Liver (tissue), 9 donors: ENCODE data around the gene MBD6. TPM values are rescaled to one million over a fixed set of nuclear protein-coding genes. Genes with fewer than 3 reads are reported as not detected.

Experiments
- DNase-seq: peaks from one replicate; pipeline ENCODE4 v3.0.0-alpha.2; 2017; ENCODE audit warnings: low spot score
- H3K27ac ChIP-seq, 2 donors: one replicate each; pipeline ENCODE4 v1.7.0; 2013; ENCODE audit warnings: inconsistent platforms in 2 of 2, low read length in 2 of 2, control low read depth in 1 of 2, low read depth in 1 of 2, mild to moderate bottlenecking in 1 of 2
- H3K27me3 ChIP-seq, 4 donors: one replicate each; pipeline versions ENCODE4 v1.6.1 to v1.7.0; 2013; ENCODE audit warnings: low read length in 3 of 4, inconsistent platforms in 1 of 4, mild to moderate bottlenecking in 1 of 4, moderate library complexity in 1 of 4; ENCODE audit not compliant: control insufficient read depth in 4 of 4, insufficient read depth in 4 of 4
- H3K36me3 ChIP-seq, 4 donors: one replicate each; pipeline versions ENCODE4 v1.6.1 to v1.7.0; 2013; ENCODE audit warnings: low read length in 3 of 4, mild to moderate bottlenecking in 3 of 4, low read depth in 1 of 4, moderate library complexity in 1 of 4; ENCODE audit not compliant: control insufficient read depth in 4 of 4, insufficient read depth in 3 of 4
- H3K4me1 ChIP-seq, 4 donors: one replicate each; pipeline versions ENCODE4 v1.6.1 to v1.7.0; 2013; ENCODE audit warnings: low read length in 3 of 4, mild to moderate bottlenecking in 3 of 4, moderate library complexity in 1 of 4; ENCODE audit not compliant: control insufficient read depth in 4 of 4, insufficient read depth in 4 of 4
- H3K4me3 ChIP-seq, 3 donors: one replicate each; pipeline versions ENCODE4 v1.6.1 to v1.7.0; 2013; ENCODE audit warnings: low read length in 3 of 3, control low read depth in 1 of 3, low read depth in 1 of 3, mild to moderate bottlenecking in 1 of 3
- H3K9ac ChIP-seq, 2 donors: one replicate each; pipeline ENCODE4 v1.7.0; 2013; ENCODE audit warnings: low read length in 2 of 2, mild to moderate bottlenecking in 2 of 2, moderate library complexity in 2 of 2, control low read depth in 1 of 2, low read depth in 1 of 2
- H3K9me3 ChIP-seq, 4 donors: one replicate each; pipeline versions ENCODE4 v1.6.1 to v1.7.0; 2013; ENCODE audit warnings: low read length in 3 of 4; ENCODE audit not compliant: control insufficient read depth in 4 of 4
- EGR1 ChIP-seq, 2 donors: IDR thresholded peaks; 2 replicates each; pipeline ENCODE4 v1.6.1; 2016 to 2018; ENCODE audit warnings: antibody characterized with exemption in 2 of 2, low read depth in 2 of 2
- FOXA1 ChIP-seq: IDR thresholded peaks from 2 replicates; pipeline ENCODE4 v1.6.1; 2016; ENCODE audit warnings: antibody characterized with exemption
- FOXA2 ChIP-seq: IDR thresholded peaks from 2 replicates; pipeline ENCODE4 v1.6.1; 2016; ENCODE audit warnings: antibody characterized with exemption
- GABPA ChIP-seq, 2 donors: IDR thresholded peaks in 1 of 2; conservative IDR thresholded peaks in 1 of 2; 2 replicates each; pipeline ENCODE4 v1.6.1; 2016; ENCODE audit warnings: antibody characterized with exemption in 2 of 2, mild to moderate bottlenecking in 1 of 2, moderate library complexity in 1 of 2
- HNF4A ChIP-seq, 2 donors: conservative IDR thresholded peaks; 2 replicates each; pipeline ENCODE4 v1.6.1; 2016; ENCODE audit warnings: antibody characterized with exemption in 2 of 2, mild to moderate bottlenecking in 2 of 2
- HNF4G ChIP-seq: IDR thresholded peaks from 2 replicates; pipeline ENCODE4 v1.6.1; 2016; ENCODE audit warnings: antibody characterized with exemption
- JUND ChIP-seq, 2 donors: IDR thresholded peaks; 2 replicates each; pipeline ENCODE4 v1.6.1; 2016; ENCODE audit warnings: antibody characterized with exemption in 2 of 2
- MAX ChIP-seq: IDR thresholded peaks from 2 replicates; pipeline ENCODE4 v1.6.1; 2016; ENCODE audit warnings: antibody characterized with exemption
- NR2F2 ChIP-seq: IDR thresholded peaks from 2 replicates; pipeline ENCODE4 v1.6.1; 2016; ENCODE audit warnings: antibody characterized with exemption
- RAD21 ChIP-seq, 2 donors: IDR thresholded peaks; 2 replicates each; pipeline ENCODE4 v1.6.1; 2016; ENCODE audit warnings: antibody characterized with exemption in 2 of 2, mild to moderate bottlenecking in 2 of 2
- REST ChIP-seq: IDR thresholded peaks from 2 replicates; pipeline ENCODE4 v1.6.1; 2016; ENCODE audit warnings: antibody characterized with exemption, mild to moderate bottlenecking
- RXRA ChIP-seq, 2 donors: IDR thresholded peaks; 2 replicates each; pipeline ENCODE4 v1.6.1; 2017 to 2018; ENCODE audit warnings: antibody characterized with exemption in 2 of 2, mild to moderate bottlenecking in 1 of 2
- SP1 ChIP-seq: IDR thresholded peaks from 2 replicates; pipeline ENCODE4 v1.6.1; 2018; ENCODE audit warnings: antibody characterized with exemption, mild to moderate bottlenecking
- TAF1 ChIP-seq: conservative IDR thresholded peaks from 2 replicates; pipeline ENCODE4 v1.6.1; 2016; ENCODE audit warnings: antibody characterized with exemption, mild to moderate bottlenecking
- YY1 ChIP-seq: IDR thresholded peaks from 2 replicates; pipeline ENCODE4 v1.6.1; 2016; ENCODE audit warnings: antibody characterized with exemption, mild to moderate bottlenecking
- ZBTB33 ChIP-seq: IDR thresholded peaks from 2 replicates; pipeline ENCODE4 v1.6.1; 2016; ENCODE audit warnings: antibody characterized with exemption
- WGBS: extraction: QIAGEN DNeasy Blood & Tissue Kit; methylation state at CpG from one replicate; pipeline ENCODE4 v1.1.7; 2013; 5-methylcytosine and 5-hydroxymethylcytosine counted together
- polyA plus RNA-seq, 2 donors: library from polyadenylated mRNA; stranded (reverse) in 1 of 2; unstranded in 1 of 2; fragments of 200-250 nt in 1 of 2; fragments of >200 nt in 1 of 2; fragmentation: Nextera tagmentation in 1 of 2; extraction: Ambion mirVana in 1 of 2; gene quantifications; one replicate each; pipeline versions ENCODE4 v1.2.1 to v1.2.3, GENCODE V29; 2013 to 2015
- total RNA-seq, 2 donors: library from RNA; depleted of rRNA; stranded (reverse); fragments of >200 nt; gene quantifications; one replicate each; pipeline ENCODE4 v1.2.3, GENCODE V29; 2014
- donor health status: healthy.
- donor health status: healthy.
- donor health status: healthy.
- donor health status: healthy.
- donor health status: healthy.

The MBD6 gene
- total and polyA plus RNA-seq, 4 donors = 9.9 to 20.2 (median 14.9) TPM

GRCh38 chr12:57539134-57539768, 16.6 kb downstream of the MBD6 start:
- Histone ChIP-seq H3K9ac (no peak overlapping the region), H3K9me3 (no peaks in the 10 kb centered on the region), H3K36me3 (peaks cover 1 to 14% (median 7%) of the 10 kb centered on the region in 4 donors), H3K27me3 (no peaks in the 10 kb centered on the region), H3K4me3 (no peak overlapping the region), H3K27ac (no peak overlapping the region), H3K4me1 (no peaks in the 10 kb centered on the region)
- WGBS = 90% methylated on average over 5 of the region's 5 CpGs
- TF ChIP-seq ZBTB33 = no peak
- TF ChIP-seq NR2F2 = no peak
- TF ChIP-seq GABPA (IDR thresholded peaks at IDR 0.05 in 1 of 2, conservative IDR thresholded peaks at IDR 0.05 in 1 of 2) = no peak
- TF ChIP-seq RXRA (IDR thresholded peaks at IDR 0.05) = no peak
- TF ChIP-seq FOXA1 = no peak
- TF ChIP-seq MAX = no peak
- no peak for TF ChIP-seq JUND (IDR thresholded peaks at IDR 0.05)
- no peak for TF ChIP-seq SP1
- no peak for TF ChIP-seq TAF1
- TF ChIP-seq REST = no peak
- TF ChIP-seq RAD21 (IDR thresholded peaks at IDR 0.05) = no peak
- no peak for TF ChIP-seq HNF4A (conservative IDR thresholded peaks at IDR 0.05)
- no peak for DNase-seq

GRCh38 chr12:57541001-57541400, 18.4 kb downstream of the MBD6 start:
- Histone ChIP-seq H3K4me1 (peaks cover under 1 to 5% (median 3%) of the 10 kb centered on the region in 4 donors), H3K4me3 (no peak overlapping the region), H3K36me3 (peaks cover 1 to 13% (median 4%) of the 10 kb centered on the region in 4 donors), H3K9ac (no peak overlapping the region), H3K9me3 (no peaks in the 10 kb centered on the region), H3K27me3 (no peaks in the 10 kb centered on the region), H3K27ac (no peak overlapping the region)
- WGBS = 76% methylated on average over 2 of the region's 2 CpGs
- no peak for DNase-seq
- no peak for TF ChIP-seq MAX
- no peak for TF ChIP-seq REST
- TF ChIP-seq SP1 = no peak
- TF ChIP-seq JUND (IDR thresholded peaks at IDR 0.05) = no peak
- TF ChIP-seq ZBTB33 = no peak
- TF ChIP-seq RAD21 (IDR thresholded peaks at IDR 0.05) = no peak
- no peak for TF ChIP-seq RXRA (IDR thresholded peaks at IDR 0.05)
- no peak for TF ChIP-seq HNF4G
- TF ChIP-seq EGR1 (IDR thresholded peaks at IDR 0.05; ENCODE audit: low read depth in 2 of 2) = no peak
- TF ChIP-seq FOXA1 = no peak
- no peak for TF ChIP-seq FOXA2
- no peak for TF ChIP-seq YY1
- no peak for TF ChIP-seq GABPA (IDR thresholded peaks at IDR 0.05 in 1 of 2, conservative IDR thresholded peaks at IDR 0.05 in 1 of 2)
- TF ChIP-seq TAF1 = no peak
- no peak for TF ChIP-seq NR2F2
